GM18498 (cell line): ENCODE results near the gene BCKDHA.
A peak's percentile ranks its signal among the peaks of the same experiment; 100 is the strongest.
"Not testable (repeated sequence)": the region's sequence is repeated elsewhere in the genome, so short reads cannot be mapped to it uniquely, and the experiment has no call there.

Experiments used
- ATAC-seq: cut with Tn5 transposase; IDR thresholded peaks from one replicate; pipeline ENCODE4 v1.9.1; 2021; ENCODE audit warnings: mild to moderate bottlenecking, moderate library complexity; ENCODE audit not compliant: unreplicated experiment

Gene BCKDHA

DNA sequence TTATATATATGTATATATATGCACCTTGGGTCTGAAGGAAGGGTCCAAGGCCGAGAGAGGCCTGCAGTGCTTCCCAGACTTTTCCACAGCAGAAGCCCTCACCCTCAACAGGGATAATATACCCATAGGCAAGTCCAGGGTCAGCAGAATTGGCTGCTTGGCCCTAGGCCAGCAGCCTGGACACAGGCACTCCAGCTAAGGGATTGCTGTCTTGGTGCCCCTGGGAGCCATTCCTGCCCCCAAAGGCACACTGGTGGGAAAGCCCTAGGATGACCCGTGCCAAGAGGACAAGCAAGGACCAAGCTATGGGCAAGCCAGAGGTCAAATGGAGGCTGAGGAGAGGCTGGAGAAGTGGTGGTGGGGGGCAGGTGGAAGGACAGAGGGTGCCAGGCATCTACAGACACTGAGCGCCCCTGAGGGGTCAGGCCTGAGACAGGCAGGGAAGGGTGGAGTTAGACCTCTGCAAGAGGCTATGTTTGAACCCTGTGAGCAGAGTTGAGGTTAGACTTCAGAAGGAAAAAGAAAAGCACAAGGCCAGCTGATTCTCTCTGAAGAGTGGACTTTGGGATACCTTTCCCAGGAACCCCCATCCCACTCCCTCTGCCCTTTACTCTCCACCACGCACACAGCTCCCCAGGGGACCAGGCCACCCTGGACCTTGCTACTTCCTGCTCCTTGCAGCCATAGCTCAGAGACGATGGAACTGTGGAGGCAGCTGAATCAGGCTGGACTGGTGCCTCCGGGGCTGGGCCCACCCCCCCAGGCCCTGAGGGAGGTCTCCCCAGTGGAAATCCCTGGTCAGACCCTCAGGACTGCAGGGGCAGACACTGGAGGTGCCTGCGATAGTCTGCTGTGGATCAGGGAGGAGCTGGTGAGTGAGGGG lies 45.1 kb downstream of the BCKDHA start, which contains the start of gene ERICH4:
TSS of gene ERICH4 (plus strand) at position 684 of the 883 bp plus-strand sequence. CDS start at position 698, 14 bp downstream.
- no peak for ATAC-seq

DNA sequence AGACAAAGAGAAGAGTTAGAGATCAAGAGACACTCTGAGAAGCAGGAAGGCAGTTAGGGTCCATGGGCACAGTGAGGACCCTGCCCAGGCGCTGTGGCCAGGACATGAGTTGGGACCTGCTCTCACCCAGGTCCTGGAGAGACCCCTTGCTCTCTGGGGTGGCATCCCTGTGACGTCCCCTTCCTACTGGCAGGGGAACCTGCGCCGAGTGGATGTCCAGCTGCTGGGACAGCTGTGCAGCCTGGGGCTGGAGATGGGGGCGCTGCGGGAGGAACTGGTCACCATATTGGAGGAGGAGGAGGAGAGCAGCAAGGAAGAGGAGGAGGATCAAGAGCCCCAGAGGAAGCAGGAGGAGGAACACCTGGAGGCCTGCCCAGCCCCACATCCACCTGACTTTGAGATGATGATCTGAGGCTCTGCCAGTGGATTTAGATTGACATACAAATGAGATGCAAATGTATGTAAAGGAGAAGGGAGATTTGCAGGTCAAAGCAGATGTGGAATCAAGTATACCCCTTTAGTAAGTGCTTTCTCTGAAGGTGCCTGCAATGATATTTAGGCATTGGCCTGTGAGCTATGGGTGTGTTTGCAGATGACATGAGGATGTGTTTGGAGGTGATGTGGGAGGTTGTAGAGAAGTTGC lies 46.3 kb downstream of the BCKDHA start:
- ATAC-seq, result no peak

DNA sequence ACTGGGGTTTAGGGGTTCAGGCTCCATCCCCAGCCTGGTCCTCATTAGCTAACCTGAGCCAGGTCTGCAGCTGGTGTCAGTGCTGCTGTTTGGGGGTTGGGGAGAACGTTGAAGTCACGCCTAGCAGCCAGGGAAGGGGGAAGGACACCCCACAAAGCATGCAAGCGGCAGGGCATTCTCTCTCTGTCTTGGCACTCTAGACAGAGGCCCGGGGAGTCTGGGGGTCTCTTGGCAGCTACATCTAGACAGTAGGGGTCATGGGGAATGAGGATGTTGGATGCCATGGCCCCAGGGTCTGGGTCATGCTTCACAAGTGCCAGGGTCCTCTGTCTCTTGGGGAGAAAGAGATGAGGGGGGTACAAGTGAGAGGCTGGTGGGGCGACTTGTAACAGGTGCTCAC lies 48.0 kb downstream of the BCKDHA start:
- no peak for ATAC-seq

DNA sequence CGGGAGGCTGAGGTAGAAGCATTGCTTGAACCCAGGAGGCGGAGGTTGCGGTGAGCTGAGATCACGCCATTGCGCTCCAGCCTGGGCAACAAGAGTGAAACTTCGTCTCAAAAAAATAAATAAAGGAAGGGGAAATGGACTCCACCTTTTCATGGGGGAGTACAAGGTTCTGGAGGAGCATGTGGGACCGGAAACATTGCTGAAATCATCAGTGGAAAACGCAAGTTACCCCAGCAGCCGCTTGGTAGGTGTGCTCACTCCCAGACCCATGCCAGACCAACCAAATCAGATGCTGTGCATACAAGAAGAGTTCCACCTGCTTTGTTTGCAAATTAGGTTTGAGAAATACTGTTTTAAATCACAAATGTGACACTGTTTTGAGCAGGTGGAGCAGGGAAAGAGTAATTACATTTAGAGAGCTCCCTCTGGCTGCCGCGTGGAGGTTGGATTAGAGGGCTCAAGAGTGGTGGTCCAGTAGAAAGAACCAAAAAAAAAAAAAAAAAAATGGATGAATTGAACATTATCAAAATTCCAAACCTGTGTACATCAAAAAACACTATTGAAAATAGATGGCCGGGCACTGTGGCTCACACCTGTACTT lies 50.2 kb downstream of the BCKDHA start:
- no peak for ATAC-seq

DNA sequence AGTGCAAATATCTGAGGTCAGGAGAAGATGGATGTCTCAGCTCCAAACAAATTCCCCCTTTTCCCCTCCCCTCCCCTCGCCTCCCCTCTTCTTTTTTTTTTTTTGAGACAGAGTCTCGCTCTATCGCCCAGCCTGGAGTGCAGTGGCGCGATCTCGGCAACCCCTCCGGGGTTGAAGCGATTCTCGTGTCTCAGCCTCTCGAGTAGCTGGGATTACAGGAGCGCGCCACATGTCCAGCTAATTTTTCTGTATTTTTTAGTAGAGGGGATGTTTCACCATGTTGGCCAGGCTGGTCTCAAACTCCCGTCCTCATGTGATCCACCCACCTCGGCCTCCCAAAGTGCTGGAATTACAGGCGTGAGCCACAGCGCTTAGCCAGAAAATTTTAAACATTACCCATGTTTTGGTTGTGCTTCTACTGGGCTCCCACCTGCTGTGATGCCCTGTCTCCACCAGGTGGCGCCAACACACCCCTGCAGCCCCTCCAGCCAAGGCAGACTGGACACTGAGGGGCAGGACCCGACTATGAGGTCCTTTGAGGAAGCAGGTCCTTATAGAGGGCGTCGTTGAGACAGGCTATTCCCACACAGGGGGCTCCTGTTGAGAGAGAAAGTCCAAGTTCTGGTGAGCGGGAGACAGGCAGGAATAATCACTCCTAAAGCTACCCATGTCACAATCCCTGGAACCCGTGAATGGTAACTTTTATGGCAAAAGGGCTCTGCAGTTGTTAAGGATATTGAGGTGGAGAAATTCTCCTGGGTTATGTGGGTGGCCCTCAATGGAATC lies 51.7 kb downstream of the BCKDHA start:
- peak; percentile 76 for ATAC-seq

DNA sequence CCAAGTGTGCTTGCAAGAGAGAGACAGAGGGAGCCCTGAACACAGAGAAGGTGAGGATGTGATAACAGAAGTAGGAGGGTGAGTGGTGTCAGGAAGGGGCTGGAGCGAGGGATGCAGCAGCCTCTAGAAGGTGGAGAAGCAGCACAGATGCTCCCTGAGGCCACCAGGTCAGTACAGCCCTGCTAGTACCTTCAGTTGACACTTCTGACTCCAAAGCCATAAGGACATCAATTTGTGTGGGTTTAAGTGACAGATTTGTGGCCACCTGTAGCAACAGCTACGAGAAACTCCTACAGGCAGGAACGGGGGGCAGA lies 52.2 kb downstream of the BCKDHA start:
- peak; percentile 6 for ATAC-seq

DNA sequence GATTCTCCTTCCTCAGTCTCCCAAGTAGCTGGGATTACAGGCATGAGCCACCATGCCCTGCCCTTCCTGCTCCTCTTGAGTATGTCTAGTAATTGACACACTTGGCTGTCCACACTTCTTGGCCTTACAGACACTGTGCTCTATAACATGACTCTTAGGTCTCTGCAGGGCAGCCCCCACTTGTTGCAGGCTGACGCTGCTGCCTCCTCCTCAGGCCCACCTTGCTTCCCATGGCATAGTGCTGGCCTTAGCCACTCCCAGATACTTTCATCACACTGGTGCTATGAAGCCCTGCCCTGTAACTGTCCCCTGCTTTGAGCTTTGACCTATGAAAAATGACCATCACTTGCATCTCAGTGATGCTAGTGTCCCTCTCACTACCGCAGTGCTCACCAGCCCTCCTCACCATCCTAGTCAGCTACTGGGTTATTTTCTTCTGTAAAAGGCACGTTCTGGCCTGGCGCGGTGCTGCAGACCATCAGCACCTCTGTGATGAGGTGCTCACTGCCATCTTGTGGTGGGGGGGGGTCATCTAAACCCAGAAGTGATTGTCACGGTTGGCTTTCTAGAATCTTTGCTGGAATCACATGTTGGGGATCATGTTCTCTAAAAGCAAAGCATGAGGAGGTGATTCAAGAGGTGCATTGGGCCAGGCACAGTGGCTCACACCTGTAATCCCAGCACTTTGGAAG lies 55.1 kb downstream of the BCKDHA start:
- no peak for ATAC-seq

DNA sequence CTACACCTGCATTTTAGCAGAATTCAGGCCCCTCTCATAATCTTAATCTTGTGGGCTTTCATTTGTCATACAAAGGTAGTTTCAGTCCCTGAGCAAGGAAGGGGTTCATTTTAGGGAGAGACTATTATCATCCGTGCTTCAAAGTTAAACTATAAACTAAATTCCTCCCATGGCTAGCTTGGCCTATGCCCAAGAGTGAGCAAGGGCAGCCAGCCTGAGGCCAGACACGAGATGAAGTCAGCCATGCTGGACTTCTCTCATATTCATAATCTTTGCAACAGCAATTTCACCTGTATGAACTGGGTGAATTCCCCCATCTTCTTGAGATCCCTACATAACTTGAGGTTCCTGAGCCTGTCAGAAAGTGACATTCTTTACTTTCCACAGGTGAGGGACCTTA lies 58.3 kb downstream of the BCKDHA start:
- ATAC-seq, result no peak

DNA sequence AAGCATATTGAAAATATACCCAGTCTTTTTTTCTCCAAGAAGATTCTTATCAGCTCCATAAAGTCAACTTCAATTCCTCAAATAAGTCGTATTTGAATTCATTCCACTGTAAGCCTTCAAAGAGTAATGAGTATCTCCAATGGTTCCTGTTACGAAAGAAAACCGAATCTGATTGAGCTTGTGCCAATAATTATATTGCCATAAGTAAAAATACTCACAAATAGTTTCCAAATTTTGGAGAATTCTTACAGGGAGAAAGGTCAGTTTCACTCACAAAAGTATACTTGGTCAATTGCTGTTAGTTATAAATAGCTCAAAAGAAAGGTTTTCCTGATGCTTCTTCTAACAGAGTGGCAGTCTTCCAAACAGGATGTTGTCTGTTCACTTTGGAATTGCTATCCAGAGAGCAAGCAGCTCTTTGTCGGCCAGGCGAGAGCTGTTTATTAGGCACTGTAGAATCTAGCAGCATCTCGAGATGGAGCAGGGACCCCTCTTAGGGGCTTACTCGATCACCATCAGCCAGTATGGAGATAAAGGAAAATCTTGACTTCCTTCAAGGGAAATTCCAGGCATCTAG lies 58.8 kb downstream of the BCKDHA start:
- no peak for ATAC-seq

DNA sequence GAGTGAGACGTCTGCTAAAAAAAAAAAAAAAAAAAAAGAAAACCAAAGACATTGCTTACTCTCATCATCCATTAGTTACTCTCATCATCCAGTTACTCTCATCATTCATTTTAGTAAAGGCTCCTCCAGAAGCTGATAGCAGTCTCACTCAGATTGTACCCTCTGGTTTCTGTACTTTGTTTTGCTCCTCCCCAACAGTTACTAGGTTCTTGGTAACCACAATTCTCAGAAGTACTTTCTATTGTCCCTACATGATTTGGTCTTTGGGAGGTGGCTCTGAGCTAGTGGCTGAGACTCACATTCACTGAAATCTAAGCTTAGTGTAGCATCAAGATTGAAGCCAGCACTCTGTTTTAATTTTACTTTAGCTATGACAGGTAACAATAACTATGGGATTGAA lies 59.6 kb downstream of the BCKDHA start:
- ATAC-seq, result peak; percentile 91

DNA sequence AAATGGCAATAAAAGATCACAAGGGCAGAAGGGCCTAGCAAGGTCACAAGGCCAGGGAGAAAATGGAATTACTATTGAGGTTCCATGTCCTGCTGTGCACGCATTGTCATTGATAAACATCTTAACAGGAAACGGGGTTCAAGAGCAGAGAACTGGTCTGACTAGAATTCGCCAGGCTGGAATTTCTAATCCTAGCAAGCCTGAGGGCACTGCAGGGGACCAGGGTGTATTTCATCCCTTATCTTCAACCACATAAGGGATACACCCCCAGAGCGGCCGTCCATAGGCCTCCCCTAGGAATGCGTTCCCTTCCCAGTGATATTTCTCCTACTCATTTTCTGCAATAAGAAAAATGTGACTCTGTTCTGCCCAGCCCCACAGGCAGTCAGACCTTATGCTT lies 64.9 kb downstream of the BCKDHA start:
- ATAC-seq, result no peak

DNA sequence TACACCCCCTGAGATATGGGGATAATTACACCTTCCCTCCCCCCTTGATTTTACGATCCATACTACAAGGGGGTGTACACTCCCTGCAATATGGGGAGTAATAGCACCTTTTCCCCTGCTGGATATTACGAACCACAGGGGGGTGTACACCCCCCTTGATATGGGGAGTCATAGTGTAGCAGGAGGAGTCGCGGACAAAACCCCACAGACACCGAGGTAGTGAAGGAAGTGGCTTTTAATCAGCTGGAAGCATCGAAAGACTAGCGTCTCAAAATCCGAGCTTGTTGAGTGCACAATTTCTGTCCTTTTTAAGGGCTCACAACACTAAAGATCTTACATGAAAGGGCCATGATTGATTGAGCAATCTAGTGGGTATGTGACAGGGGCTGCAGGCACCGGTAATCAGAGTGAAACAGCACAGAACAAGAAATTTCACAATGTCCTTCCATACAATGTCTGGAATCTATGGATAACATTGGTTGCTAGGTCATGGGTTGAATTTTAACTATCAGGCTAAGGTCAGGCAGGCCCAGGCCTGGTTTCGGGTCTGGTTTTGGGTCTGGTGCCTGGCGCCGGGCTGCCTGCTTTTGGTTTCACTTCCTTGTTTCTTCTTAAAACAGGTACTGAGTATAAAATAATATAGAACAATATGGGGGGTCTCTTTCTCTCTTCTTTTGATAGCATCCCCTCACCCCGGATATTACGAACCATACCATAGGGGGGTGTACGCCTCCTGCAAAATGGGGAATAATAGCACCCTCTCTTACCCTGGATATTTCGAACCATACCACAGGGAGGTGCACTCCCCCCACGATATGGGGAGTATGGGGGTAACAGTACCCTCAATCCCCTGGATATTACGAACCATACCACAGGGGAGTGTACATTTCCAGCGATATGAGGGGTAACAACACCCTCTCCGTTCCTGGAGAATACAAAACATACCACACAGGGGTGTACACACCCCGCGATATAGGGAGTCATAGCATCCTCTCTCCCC lies 65.9 kb downstream of the BCKDHA start:
- not testable (repeated sequence) for ATAC-seq
